ENCODE results near the gene CSNK1G3.

CSNK1G3 gene

DNA sequence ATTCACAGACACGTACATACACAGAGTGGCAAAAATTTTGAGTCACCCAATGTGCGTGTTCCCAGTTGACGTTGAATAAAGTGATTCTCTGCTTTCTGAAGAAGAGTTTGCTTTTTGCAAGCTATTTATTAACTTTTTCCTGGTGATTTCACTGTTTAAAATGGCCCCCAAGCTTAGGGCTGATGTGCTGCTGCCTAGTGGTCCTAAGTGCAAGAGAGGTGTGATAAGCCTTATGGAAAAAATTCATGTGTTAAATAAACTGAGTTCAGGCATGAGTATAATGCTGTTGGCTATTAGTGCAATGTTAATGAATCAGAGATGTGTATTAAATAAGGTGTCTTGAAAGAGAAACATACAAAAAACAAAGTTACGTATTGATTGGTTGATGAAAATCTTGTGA lies 16.9 kb downstream of the CSNK1G3 start:
- DNase-seq: no peak
- TF ChIP-seq GATA1 (IDR thresholded peaks at IDR 0.05; ENCODE audit: low read depth, low read length) (no peak), POLR2A (IDR thresholded peaks at IDR 0.05; ENCODE audit: low read length) (no peak)

- DNase-seq: no peak
- no peak for TF ChIP-seq GATA1 (IDR thresholded peaks at IDR 0.05; ENCODE audit: low read depth, low read length)
- no peak for TF ChIP-seq POLR2A (IDR thresholded peaks at IDR 0.05; ENCODE audit: low read length)
These were observed 18.8 kb downstream of the CSNK1G3 start for GRCh38 chr5:123530728-123531127.

- TF ChIP-seq POLR2A (IDR thresholded peaks at IDR 0.05; ENCODE audit: low read length): no peak
- no peak for TF ChIP-seq GATA1 (IDR thresholded peaks at IDR 0.05; ENCODE audit: low read depth, low read length)
These were observed 23.7 kb downstream of the CSNK1G3 start for GRCh38 chr5:123535648-123536047.

GRCh38 chr5:123537256-123537655 lies 25.3 kb downstream of the CSNK1G3 start:
- no peak for DNase-seq
- TF ChIP-seq GATA1 (IDR thresholded peaks at IDR 0.05; ENCODE audit: low read depth, low read length): no peak
- no peak for TF ChIP-seq POLR2A (IDR thresholded peaks at IDR 0.05; ENCODE audit: low read length)

More at GRCh38 chr5:123535648-123536047, 23.7 kb downstream of the CSNK1G3 start:
- no peak for DNase-seq

DNA sequence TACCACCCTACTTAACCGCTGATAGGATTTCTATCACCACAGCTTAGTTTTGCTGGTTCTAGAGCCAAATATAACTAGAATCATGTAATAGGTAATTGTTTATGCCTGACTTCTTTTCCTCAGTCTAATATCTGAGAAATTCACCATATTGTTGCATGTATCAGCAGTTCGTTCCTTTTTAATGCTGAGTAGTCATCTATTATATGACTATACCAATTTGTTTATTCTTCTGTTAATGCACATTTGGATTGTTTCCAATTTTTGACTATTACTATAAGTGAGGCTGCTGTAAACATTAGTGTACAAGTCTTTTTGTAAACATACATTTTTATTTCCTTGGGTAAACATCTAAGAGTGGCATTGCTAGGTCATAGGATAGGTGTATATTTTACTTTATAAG lies 25.9 kb downstream of the CSNK1G3 start:
- TF ChIP-seq GATA1 (IDR thresholded peaks at IDR 0.05; ENCODE audit: low read depth, low read length) (no peak), POLR2A (IDR thresholded peaks at IDR 0.05; ENCODE audit: low read length) (no peak)
- DNase-seq: no peak

DNA sequence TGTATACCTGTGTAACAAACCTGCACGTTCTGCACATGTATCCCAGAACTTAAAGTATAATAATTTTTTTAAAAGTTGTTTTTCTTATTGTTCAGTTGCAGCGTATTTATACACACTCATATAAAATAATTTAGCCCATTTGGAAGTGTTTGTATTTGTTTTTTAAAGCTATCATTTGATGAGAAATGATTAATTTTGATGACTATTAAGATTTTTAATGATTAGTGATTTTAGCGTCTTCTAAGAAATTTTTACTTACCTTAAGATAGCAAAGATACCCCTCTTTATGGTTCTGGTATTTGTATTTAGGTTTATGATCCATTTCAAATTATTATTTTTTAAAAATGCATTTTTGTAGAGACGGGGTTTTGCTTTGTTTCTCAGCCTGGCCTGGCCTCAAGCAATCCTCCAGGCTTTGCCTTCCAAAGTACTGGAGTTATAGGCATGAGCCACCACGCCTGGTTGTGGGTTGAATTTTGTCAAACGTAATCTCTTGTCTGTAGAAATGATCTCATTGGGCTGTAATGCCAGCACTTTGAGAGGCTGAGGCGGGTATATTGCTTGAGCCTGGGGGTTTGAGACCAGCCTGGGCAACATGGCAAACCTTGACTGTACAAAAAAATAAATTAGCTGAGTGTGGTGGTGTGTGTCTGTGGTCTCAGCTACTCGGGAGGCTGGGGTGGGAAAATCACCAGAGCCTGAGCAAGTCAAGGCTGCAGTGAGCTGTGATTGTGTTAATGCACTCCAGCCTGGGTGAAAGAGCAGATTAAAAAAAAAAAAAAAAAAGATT lies 26.9 kb downstream of the CSNK1G3 start:
- no peak for DNase-seq
- no peak for TF ChIP-seq POLR2A (IDR thresholded peaks at IDR 0.05; ENCODE audit: low read length)
- TF ChIP-seq GATA1 (IDR thresholded peaks at IDR 0.05; ENCODE audit: low read depth, low read length): no peak

GRCh38 chr5:123540534-123540933 lies 28.6 kb downstream of the CSNK1G3 start:
- no peak for DNase-seq
- TF ChIP-seq POLR2A (IDR thresholded peaks at IDR 0.05; ENCODE audit: low read length) (no peak), GATA1 (IDR thresholded peaks at IDR 0.05; ENCODE audit: low read depth, low read length) (no peak)

- TF ChIP-seq GATA1 (IDR thresholded peaks at IDR 0.05; ENCODE audit: low read depth, low read length) (no peak), POLR2A (IDR thresholded peaks at IDR 0.05; ENCODE audit: low read length) (no peak)
- no peak for DNase-seq
These were observed 31.5 kb downstream of the CSNK1G3 start for GRCh38 chr5:123543438-123543837.

- TF ChIP-seq POLR2A (IDR thresholded peaks at IDR 0.05; ENCODE audit: low read length) (no peak), GATA1 (IDR thresholded peaks at IDR 0.05; ENCODE audit: low read depth, low read length) (no peak)
- DNase-seq: peak; percentile 9 to 34
These were observed 33.5 kb downstream of the CSNK1G3 start for GRCh38 chr5:123545506-123545905.

DNA sequence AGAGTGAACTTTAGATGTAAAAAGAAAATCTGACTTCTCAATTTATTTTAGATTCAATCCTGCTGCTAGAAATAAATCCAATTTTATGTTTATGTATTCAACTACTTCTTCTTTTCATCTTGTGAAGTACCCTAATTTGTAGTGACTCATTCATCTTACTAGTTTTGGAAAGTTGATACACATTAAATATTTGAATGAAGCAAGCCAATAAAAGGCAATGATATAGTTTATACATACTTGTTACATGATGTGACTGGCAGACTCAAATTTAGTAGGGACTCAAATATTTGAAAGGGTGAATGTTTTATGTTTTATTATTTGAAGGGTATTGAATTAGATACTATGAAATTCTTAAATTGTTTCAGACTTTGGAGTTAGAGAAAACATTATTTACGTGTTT lies 34.7 kb downstream of the CSNK1G3 start:
- TF ChIP-seq GATA1 (IDR thresholded peaks at IDR 0.05; ENCODE audit: low read depth, low read length) (no peak), POLR2A (IDR thresholded peaks at IDR 0.05; ENCODE audit: low read length) (no peak)
- DNase-seq: no peak

DNA sequence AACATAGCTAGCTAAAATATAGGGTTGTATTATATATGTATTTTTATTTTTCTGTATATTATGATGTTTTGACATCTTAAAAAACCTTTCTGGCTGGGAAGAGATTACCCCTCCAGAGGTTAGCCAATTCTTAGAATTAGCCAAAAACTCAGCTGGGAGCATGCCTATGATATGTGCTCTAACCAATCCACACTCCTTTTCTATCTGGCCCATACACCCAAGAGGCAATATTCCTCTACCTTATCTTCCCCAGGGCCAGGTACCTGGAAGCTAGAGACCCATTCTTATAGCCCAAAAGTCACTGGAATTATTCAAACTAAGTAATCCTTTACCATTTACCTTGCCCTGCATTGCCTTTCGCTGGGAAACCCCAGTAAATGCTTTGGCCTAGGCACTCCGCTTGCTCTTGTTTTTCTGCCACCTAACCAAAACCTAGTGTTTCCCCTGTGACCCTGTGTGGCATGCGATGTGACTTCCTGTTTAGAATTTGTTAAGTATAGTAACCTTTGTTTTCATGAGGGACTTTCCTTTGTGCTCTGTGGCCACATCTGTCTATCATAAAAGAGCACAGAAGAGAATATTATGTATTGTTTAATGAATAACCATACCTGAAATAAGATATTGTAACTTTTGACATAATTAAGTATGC lies 37.4 kb downstream of the CSNK1G3 start:
- TF ChIP-seq POLR2A (IDR thresholded peaks at IDR 0.05; ENCODE audit: low read length) (no peak), GATA1 (IDR thresholded peaks at IDR 0.05; ENCODE audit: low read depth, low read length) (no peak)
- DNase-seq: no peak

GRCh38 chr5:123554601-123555000 lies 42.6 kb downstream of the CSNK1G3 start:
- TF ChIP-seq POLR2A (IDR thresholded peaks at IDR 0.05; ENCODE audit: low read length): no peak
- no peak for TF ChIP-seq GATA1 (IDR thresholded peaks at IDR 0.05; ENCODE audit: low read depth, low read length)
- DNase-seq: peak in 1 of 2 experiments; percentile 2

DNA sequence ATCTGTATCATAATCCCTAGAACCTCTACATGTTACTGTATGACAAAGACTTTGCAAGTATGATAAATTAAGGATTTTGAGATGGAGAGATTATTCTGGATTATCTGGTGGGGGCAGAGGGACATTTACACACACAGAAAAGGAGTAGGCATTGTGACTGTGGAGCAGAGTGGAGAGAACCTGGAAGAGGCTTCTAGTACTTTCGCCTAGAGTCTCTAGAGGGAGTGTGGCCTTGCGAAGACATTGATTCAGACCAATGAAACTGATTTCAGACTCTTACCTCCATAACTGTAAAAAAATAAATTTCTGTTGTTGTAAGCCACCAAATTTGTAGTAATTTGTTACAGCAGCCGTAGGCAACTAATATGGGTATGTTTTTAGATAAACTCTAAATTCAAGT lies 45.9 kb downstream of the CSNK1G3 start:
- no peak for DNase-seq
- no peak for TF ChIP-seq GATA1 (IDR thresholded peaks at IDR 0.05; ENCODE audit: low read depth, low read length)
- no peak for TF ChIP-seq POLR2A (IDR thresholded peaks at IDR 0.05; ENCODE audit: low read length)

- TF ChIP-seq GATA1 (IDR thresholded peaks at IDR 0.05; ENCODE audit: low read depth, low read length) (no peak), POLR2A (IDR thresholded peaks at IDR 0.05; ENCODE audit: low read length) (no peak)
- DNase-seq: no peak
These were observed 46.9 kb downstream of the CSNK1G3 start for GRCh38 chr5:123558762-123559433.
